Measurements from ENCODE around the gene ZNF334. TPM values are rescaled to one million over a fixed set of nuclear protein-coding genes. Genes with fewer than 3 reads are reported as not detected.
A peak's percentile ranks its signal among the peaks of the same experiment; 100 is the strongest.

ZNF334 gene
- total RNA-seq, 1 experiment from 2014 or later, result not detected

DNA sequence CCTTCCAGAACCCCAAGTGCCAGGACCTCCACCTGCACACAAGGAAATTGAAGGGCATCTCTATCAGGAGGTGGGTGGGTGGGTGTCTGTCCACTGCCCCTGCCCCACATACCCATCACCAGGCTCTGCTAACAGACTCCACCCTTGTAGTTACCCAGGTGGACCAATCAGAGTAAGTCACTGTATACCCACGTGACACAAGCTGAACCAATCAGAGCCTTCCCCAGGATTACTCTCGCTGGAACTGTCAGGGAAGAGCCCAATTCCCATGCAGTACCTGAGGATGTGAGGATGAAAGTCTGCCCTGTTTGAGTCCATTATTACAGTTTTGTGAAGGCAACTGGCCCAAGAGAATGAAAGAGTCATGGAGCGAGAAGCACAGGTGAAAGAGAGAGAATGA is 32.9 kb upstream of the ZNF334 start:
- no peak for DNase-seq (ENCODE audit: low read depth)

DNA sequence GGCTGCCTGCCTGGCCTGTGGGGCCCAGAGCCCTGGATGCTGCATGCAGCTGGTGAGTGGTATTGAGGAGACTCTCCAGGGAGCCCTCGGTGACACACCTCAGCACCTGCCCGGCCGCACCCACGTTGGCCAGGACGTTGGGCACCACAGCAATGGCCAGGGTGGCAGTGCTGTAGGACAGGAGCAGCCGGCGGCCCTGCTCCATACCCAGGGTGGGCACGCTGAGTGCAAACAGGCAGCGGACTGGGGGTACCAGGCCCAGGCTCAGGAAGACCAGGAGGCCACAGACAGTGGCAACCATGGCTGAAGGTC is 32.4 kb upstream of the ZNF334 start:
- DNase-seq (ENCODE audit: low read depth), result no peak

DNA sequence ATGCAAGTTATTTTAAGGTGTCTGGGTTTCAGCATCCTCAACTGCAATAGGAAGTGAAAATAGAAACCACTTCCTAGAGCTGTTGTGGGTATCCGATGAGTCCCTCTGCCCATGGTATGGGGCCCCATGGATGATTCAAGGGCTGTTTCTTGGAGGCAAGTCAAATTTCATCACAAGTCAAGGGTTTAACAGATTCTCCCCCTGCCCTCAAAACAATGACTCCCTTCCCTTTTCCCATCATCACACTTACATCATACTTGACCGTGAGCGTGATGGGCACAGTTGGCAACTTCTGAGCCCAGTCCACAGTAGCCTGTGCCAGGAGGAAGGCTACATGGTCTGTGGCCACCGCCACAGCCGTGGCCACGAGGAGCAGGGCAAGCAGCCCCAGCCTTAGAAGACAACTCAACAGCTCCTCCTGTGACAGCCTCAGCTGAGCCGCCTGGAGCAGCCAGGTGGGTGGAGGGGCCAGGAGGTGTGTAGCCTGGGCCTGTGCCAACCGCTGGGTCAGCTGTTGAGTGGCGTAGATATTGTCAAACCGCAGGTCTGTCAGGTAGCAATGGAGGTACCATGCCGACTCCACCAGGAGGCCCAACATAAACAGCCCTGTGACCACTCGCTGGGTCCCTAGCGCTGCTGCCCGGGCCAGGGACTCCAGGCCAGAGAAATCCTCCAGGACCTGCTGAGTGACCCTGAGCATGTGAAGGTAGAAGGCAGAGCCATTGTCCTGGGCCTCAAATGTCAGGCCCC is 31.9 kb upstream of the ZNF334 start:
- peak; percentile 58 for DNase-seq (ENCODE audit: low read depth)

DNA sequence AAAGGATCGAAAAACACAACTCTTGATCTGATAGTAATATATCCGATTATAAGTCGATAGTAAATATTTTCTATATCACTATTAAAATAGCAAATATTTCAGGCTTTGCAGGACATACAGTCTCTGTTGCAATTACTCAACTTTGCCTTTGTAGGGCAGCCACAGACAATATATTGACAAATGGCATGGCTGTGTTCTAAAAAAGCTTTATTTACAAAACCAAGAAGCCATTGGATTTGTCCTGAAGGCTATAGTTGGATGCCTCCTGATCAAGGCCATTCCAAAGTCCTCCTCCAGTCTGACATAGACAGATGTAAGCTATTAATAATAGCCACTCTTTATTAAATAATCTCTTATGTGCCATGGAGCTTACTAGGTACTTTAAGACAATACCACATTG is 31.2 kb upstream of the ZNF334 start:
- DNase-seq (ENCODE audit: low read depth), result no peak

DNA sequence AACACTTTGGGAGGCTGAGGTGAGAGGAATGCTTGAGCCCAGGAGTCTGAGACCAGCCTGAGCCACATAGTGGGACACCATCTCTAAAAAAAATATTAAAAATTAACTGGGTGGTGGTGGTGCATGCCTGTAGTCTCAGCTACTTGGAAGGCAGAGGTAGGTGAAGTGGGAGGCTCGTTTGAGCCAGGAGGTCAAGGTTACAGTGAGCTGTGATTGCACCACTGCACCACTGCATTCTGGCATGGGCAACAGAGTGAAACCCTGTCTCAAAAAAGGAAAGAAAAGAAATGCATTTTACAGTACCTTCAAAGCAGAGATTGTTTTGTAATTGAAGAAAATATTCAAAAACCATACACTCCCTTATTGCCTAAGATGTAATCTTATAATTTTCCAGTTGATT is 30.6 kb upstream of the ZNF334 start:
- no peak for DNase-seq (ENCODE audit: low read depth)

DNA sequence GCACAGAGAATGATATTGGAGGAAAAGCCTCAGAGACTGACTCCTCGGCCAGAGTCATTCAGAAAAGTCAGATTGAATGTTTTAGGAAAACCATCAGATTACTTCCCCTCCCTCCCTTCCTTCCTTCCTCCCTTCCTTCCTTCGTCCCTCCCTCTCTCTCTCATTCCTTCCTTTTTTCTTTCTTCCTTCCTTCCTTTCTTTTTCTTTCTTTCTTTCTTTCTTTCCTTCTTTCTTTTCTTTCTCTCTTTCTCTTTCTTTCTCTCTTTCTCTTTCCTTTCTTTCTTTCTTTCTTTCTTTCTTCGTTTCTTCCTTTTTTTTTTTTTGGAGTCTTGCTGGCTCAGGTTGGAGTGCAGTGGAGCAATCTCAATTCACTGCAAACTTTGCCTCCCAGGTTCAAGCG is 29.7 kb upstream of the ZNF334 start:
- DNase-seq (ENCODE audit: low read depth), result no peak

DNA sequence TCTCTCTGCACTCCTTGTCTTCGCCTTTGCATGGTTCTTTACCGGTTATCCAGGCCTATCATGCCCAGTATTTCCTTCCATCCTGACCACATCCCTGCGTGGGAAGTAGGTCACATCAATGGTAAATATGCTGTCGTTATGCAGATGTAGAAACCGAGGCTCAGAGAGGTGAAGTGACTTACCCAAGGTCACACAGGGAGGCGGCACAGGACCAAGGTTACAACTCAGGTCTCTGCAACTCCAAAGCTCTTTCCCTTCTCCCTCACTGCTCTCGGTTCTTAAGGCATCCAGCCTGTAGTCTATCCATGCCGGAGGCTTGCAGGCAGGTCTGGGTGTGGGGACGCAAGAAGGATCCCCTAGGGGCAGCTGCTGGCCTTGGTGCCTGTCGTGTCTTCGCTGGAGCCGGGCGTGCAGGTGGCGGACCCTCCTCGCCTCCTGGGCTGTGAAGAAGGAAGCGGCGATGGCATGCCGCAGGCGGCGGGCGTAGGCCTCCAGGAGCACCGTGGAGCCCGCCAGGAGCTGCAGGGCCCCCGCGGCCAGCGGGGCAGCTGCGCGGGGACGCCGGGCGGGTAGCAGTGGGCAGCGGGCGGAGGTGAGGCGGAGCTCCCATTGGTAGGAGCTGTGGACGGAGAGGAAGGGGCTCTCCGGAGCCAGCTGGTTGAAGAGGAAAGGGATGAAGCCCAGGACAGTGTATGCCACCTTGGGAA is 28.0 kb upstream of the ZNF334 start:
- no peak for DNase-seq (ENCODE audit: low read depth)

DNA sequence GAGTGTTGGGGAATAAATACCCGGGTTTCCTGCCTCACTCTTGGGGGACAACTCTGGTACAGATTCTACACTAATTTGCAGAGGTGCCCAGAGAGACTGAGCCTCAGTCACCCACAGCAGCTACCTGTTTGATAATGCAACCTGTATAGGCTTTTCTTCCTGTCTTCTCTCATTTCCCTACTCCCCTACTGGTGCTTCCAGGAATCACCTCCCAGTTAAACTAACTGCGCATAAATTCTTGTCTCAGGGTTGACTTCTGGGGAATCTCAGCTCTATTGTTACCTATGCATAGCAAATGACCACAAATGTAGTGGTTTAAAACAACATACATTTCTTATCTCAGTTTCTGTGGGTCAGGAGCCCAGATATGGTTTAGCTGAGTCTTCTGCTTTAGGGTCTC is 25.8 kb upstream of the ZNF334 start:
- DNase-seq (ENCODE audit: low read depth), result no peak

DNA sequence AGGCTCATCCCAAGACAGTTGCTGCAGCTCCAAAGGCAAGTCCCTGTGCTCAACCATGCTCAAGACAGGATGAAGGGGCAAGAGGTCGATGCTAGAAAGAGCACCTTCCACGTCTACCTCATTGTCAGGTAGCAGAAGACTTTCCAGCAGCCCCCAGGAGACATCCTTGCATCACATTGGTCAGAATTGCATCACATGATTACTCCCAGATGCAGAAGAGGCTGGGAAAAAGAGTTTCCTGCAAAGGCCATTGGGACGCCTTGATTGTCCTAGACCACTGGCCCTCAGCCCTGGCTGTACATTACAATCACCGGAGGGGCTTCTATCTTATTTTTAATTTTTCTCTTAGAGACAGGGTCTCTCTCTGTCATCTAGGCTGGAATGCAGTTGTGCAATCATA is 17.3 kb upstream of the ZNF334 start:
- DNase-seq (ENCODE audit: low read depth), result no peak

DNA sequence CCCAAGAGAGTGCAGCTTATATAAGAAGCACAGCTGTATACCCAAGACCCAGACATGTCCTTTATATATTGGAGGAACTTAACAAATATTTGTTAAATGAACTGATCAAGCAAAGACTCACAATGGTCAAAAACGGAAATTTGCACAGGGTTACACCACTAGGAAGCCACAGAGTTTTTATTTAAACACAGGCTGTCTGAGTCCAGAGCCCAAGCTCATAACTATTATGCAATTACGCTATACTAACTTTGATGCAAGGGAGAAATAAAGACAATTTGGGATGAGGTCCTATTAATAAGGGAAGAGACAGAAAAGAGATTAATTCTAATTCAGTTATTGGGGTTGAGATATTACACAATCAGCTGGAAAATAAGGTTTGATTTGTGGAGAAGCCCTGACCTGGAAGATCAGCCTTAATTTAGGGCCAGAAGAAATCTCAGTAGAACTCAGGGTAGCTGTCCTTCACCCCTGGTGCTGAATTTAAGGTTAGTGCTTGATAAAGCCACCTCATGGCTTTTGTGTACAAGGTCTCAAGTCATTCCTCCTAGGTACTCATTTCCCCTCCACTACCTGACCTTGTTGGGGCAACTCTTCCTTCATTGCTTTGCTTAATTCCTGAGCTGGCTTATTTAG is 10.5 kb upstream of the ZNF334 start:
- DNase-seq (ENCODE audit: low read depth), result no peak

DNA sequence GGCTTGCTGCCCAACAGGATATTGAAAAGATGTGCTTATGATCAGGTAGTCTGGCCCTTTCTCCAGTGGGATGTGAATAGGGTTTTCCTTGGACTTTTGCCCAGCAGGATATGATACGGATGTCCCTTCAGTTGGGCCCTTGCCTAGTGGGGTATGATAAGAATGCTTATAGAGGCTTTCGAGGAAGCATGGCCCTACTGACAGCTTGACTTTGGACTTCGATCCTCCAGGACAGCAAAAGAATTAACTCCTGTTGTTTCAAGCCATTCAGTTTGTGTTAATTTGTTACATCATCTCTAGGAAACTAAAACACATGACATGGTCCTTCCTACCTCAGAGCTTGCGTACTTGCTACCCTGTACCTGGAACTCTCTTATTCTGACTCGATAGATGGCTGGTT is 9.7 kb upstream of the ZNF334 start:
- no peak for DNase-seq (ENCODE audit: low read depth)

DNA sequence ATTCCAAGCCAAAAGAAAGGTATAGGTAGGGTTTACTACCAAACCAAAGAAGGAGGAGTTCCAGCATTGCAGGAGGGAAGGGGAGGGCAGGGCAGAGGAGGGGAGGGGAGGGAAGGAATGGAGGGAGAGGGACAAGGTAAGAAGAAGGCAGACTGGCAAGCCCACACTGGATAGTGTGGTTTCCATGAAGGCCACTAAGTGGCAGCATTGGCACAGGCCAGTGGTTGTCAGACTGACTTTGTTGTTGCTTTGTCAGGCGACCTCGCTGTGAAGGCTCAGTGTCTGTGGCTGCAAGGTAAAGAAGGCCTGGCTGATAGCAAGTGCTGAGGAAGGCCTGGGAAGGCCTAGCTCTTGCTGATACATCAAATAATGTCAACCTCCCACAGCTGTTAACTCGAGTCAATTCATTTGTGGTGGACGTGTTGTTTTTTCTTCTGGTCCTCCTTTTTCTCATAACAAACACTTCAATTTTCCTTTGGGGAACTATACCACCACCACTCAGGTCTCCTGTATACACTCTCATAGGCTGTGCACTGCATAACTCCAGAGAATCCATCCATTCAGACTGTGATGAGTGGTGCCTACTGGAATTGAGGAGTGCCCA is 7.7 kb upstream of the ZNF334 start:
- DNase-seq (ENCODE audit: low read depth), result peak; percentile 52

DNA sequence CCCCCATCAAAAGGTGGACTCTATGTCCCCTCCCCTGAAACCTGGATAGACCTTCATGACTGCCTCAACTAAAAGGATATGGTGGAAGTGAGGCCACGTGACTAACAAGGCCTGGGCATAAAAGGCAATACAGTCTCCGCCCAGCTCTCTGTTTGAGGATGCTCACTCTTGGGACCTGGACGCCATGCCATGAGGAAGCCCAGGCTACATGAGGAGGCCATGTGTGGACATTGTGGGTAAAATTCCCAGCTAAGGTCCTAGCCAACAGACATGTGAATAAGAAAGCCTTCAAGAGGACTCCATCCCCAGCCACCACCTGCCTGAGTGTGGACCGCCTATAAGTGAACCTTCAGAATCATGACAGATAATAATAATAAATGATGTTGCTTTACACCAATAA is 7.2 kb upstream of the ZNF334 start:
- no peak for DNase-seq (ENCODE audit: low read depth)

DNA sequence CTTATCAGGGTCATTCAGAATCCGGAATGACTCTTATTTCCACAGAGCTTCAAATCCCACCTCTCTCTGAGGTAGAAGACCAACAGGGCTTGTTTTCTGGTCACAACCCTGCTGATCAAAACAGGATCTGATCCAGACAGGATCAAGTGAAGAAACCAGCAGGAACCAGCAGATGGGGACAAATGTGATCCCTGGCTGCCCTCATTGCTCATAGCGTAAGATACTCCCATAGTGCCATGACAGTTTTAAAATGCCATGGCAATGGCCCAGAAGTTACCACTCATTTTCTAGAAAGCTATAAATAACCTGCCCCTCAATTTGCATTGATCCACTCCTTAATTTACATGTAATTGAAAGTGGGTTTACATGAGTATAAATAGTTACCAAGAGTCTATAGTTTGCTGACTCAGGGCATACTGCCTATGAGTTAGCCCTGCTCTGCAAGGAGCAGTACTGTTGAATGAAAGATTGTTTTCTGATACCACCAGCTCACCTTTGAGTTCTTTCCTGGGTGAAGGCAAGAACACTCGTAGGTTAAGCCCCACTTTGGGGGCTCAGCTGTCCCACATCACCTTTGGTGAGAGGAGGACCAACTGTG is 6.2 kb upstream of the ZNF334 start:
- DNase-seq (ENCODE audit: low read depth), result no peak

DNA sequence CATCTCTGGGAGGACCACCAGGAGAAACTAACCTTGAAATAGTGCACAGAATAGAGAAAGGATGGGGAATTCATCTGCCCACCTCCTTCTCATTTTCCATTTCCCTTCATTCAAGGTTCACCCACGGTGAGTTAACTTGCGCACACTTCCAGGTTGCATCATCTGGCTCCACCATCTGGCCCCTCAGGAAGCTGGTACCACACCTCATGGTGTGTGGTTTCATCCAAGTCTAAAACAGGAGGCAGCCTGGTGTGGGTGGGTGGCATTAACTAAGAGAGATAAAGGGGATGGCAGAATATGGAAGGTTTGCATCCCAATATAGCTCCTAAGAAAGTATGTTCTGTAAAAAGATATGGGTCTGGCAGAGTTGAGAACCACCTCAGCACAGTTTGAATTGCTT is 3.8 kb downstream of the ZNF334 start:
- no peak for DNase-seq (ENCODE audit: low read depth)

DNA sequence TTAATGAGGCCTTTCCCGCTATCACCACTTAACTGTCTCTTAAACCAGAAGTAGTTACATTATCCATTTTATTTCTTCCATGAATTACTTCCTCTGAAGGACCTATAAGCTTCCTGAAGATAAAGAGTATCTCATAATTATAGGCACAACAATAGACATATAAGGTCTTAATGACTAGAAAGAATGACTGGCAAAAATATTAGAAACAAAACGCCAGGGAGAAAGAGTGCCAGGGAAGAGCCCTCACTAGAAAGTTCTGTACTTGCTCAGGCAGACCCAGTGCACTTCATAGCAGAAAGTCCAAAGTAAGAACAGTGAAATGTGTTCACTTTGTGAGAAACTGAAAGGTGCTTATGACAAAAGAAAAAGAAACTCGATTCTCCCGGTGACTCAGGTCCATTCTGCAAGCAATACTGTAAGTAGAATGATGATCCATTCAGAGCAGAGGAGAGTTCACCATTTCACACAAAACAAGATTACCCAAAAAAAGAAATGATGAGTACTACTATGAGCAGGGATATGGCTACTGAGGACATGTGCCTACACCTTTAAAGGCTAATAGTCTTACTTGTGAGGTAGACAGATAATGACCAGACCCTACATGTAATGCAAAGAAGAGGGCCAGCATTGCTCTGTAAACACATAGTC is 5.5 kb downstream of the ZNF334 start:
- DNase-seq (ENCODE audit: low read depth), result no peak

DNA sequence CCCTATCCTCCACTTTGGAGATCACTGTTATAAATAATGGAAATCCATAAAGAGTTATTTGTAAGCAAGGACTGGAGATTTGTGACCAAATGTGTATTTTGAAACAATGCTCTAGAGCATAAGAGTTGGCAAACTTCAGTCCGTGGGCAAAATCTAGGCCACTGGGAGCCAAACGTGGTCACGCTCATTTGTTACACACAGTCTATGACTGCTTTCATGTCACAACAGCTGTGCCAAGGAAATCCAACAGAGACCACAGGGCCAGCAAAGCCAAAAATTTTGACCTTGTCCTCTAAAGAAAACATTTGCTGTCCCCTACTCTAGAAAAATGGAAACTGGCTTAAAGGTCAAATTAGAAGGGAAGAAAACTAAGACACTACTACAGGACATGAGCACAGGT is 7.9 kb downstream of the ZNF334 start:
- DNase-seq (ENCODE audit: low read depth), result no peak

DNA sequence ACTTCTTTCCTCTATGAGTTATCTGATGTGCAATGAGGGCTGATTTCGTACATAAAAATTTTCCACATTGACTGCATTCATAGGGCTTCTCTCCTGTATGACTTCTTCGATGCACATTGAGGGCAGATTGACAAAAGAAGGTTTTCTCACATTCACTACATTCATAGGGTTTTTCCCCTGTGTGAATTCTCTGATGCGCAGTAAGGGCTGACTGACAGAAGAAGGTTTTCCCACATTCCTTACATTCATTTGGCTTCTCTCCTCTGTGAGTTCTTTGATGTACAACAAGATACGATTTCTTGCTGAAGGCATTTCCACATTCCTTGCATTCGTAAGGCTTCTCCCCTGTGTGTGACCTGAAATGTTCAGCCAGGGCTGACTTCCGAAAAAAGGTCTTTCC is 11.4 kb downstream of the ZNF334 start:
- no peak for DNase-seq (ENCODE audit: low read depth)

DNA sequence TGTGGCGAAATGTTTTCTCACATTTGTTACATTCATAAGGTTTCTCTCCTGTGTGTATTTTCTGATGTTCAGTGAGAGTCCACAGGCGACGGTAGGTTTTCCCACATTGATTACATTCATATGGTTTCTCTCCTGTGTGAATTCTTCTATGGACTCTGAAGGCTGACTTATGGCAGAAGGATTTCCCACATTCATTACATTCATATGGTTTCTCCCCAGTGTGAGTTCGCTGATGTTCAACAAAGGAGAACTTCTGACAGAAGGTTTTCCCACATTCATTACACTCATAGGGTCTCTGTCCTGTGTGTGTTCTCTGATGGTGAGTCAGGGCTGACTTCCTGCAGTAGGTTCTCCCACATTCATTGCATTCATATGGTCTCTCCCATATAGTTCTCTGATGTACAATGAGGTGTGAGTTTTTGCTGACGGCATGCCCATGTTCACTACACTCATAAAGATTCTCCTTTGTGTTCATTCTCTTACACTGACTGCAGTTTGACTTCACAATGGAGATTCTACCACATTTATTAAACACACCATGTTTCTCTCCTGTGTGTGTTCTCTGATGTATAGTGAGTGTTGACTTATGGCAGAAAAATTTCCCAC is 11.9 kb downstream of the ZNF334 start:
- DNase-seq (ENCODE audit: low read depth), result no peak

DNA sequence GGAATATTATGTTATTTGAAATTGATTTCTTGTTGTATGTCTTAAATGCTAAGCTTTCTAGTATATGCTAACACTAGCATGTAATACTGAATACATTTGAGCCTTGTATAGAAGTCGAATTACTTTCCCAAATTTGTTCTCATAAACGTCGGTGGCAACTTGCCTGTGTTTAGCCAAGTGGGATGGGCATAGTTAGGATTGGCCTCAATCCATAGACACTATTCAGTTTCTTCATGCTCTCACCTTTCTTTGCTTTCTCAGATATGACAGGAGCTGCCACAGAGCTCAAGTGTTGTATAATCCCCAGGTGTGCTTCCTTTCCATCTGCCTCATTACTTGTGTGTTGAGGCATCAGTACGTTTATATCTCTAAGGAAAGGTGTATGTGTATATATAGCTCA is 19.3 kb downstream of the ZNF334 start:
- no peak for DNase-seq (ENCODE audit: low read depth)

DNA sequence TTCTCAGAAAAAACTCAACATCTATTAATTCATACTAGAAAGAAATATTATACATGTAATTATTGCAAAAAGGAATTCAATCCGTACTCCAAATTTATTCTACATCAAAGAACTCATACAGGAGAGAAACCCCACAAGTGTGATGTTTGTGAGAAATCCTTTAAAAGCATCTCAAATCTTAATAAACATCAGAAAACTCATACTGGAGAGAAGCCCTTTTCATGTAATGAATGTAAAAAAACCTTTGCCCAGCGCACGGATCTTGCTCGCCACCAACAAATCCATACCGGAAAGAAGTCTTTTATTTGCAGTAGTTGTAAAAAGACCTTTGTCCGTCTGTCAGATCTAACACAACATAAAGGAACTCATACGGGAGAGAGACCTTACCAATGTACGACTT is 22.0 kb downstream of the ZNF334 start:
- no peak for DNase-seq (ENCODE audit: low read depth)

Data from HT1080 (cell line).